Mammary epithelial cell (primary cell): ENCODE data around the gene TENM3.

Experiments used
- EZH2 ChIP-seq: IDR thresholded peaks from 2 replicates; pipeline ENCODE4 v1.6.1; 2012; ENCODE audit warnings: low read length, inconsistent platforms, borderline replicate concordance
- TF ChIP-seq, protein P1 (sequence below), 2 donors: IDR thresholded peaks in 1 of 2; conservative IDR thresholded peaks in 1 of 2; 2 replicates each; pipeline ENCODE4 v1.5.1; 2011 to 2012; ENCODE audit warnings: inconsistent platforms in 2 of 2, low read length in 2 of 2, mild to moderate bottlenecking in 2 of 2, control low read depth in 1 of 2, low read depth in 1 of 2; ENCODE audit not compliant: insufficient read depth in 1 of 2; ENCODE audit errors: extremely low read depth in 1 of 2

DNA sequence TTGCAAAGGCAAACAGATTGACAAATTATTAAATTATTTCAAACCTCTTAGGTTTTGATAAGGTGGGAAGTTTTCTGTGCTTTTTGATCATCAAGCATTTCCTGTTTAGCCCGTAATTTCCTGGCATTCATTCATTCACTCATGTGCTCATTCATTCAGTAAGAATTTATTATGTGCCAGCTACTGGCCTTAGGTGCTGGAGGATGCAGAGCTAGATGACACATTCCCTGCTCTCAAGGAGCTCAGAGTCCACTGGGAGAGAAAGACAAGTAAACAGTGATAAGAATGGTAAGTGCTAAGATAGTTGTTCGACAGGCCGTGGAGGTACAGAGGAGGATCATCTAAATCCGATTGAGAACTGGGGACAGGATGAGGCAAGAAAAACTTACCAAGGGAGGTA lies 520.9 kb downstream of the TENM3 start:
- TF ChIP-seq, protein P1, sequence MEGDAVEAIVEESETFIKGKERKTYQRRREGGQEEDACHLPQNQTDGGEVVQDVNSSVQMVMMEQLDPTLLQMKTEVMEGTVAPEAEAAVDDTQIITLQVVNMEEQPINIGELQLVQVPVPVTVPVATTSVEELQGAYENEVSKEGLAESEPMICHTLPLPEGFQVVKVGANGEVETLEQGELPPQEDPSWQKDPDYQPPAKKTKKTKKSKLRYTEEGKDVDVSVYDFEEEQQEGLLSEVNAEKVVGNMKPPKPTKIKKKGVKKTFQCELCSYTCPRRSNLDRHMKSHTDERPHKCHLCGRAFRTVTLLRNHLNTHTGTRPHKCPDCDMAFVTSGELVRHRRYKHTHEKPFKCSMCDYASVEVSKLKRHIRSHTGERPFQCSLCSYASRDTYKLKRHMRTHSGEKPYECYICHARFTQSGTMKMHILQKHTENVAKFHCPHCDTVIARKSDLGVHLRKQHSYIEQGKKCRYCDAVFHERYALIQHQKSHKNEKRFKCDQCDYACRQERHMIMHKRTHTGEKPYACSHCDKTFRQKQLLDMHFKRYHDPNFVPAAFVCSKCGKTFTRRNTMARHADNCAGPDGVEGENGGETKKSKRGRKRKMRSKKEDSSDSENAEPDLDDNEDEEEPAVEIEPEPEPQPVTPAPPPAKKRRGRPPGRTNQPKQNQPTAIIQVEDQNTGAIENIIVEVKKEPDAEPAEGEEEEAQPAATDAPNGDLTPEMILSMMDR (conservative IDR thresholded peaks at IDR 0.05 in 1 of 2, IDR thresholded peaks at IDR 0.05 in 1 of 2; ENCODE audit: extremely low read depth in 1 of 2, insufficient read depth in 1 of 2, low read depth in 1 of 2, low read length in 2 of 2), result no peak
- TF ChIP-seq EZH2, result no peak
